GM12878 (cell line): ENCODE measurements around the gene CHRM3. TPM values are rescaled to one million over a fixed set of nuclear protein-coding genes. Genes with fewer than 3 reads are reported as not detected.

ENCODE experiments used
- ATAC-seq: fragments of 200-7000 bp; cut with Tn5 transposase; 3 replicates; pipeline ENCODE4 v1.9.1; 2020; ENCODE audit warnings: mild to moderate bottlenecking, moderate library complexity
- BruUV-seq: library from RNA; stranded (reverse); fragments of 400-500 nt; replicated peaks from 2 replicates; lab custom pipeline; 2021; lab: Mats Ljungman, UMichigan
- CTCF ChIA-PET: fragments of 300-600 bp; sonication (Branson Sonifier 250); formaldehyde crosslinking; extraction: SDS; loops from one replicate; lab custom pipeline; 2021; ENCODE audit warnings: inconsistent platforms; lab: Yijun Ruan, JAX
- POLR2A ChIA-PET: fragments of 350-600 bp; formaldehyde crosslinking; extraction: SDS; loops from one replicate; lab custom pipeline; 2021; ENCODE audit warnings: inconsistent platforms; lab: Charles Lee
- RAD21 ChIA-PET: fragments of 300-600 bp; sonication (Branson Sonifier 250); formaldehyde crosslinking; loops from one replicate; lab custom pipeline; 2023; ENCODE audit warnings: antibody characterized with exemption; ENCODE audit not compliant: unreplicated experiment; lab: Charles Lee
- SMC1A ChIA-PET: fragments of 300-600 bp; sonication (Branson Sonifier 250); formaldehyde crosslinking; loops from one replicate; lab custom pipeline; 2023; ENCODE audit not compliant: unreplicated experiment, uncharacterized antibody; lab: Charles Lee
- DNase-seq: peaks from one replicate; pipeline ENCODE4 v3.0.0-alpha.2; 2011; ENCODE audit warnings: low read depth, low spot score
- FAIRE-seq: peaks from 3 replicates; lab custom pipeline; 2011; peaks lifted over from hg19 to GRCh38; lab: Jason Lieb, UNC
- H2AFZ ChIP-seq: 2 replicates; pipeline ENCODE4 v1.6.0; 2011; ENCODE audit warnings: low read depth, low read length, control low read depth; ENCODE audit not compliant: control insufficient read depth
- H3K27ac ChIP-seq: 2 replicates; pipeline ENCODE4 v1.5.1; 2011; ENCODE audit warnings: control low read depth; ENCODE audit not compliant: control insufficient read depth, insufficient read depth
- H3K27me3 ChIP-seq, 2 experiments: replicated peaks in 1 of 2; 2 replicates each; pipeline versions ENCODE4 v1.6.0 to v1.6.1; 2011; ENCODE audit warnings: low read length in 1 of 2; ENCODE audit not compliant: control insufficient read depth in 2 of 2, insufficient read depth in 2 of 2
- H3K36me3 ChIP-seq, 2 experiments: 2 replicates each; pipeline ENCODE4 v1.5.1; 2011; ENCODE audit warnings: low read length in 1 of 2; ENCODE audit not compliant: control insufficient read depth in 2 of 2, insufficient read depth in 2 of 2
- H3K4me1 ChIP-seq: 2 replicates; pipeline ENCODE4 v1.6.1; 2011; ENCODE audit warnings: mild to moderate bottlenecking, low read length, moderate library complexity, mixed read lengths; ENCODE audit not compliant: control insufficient read depth, insufficient read depth
- H3K4me2 ChIP-seq: 2 replicates; pipeline ENCODE4 v1.6.0; 2011; ENCODE audit warnings: control low read depth; ENCODE audit not compliant: control insufficient read depth, insufficient read depth
- H3K4me3 ChIP-seq: fragments of 200-600 bp; sonication (generic); 2 replicates; pipeline ENCODE4 v1.5.1; 2016
- H3K79me2 ChIP-seq: 2 replicates; pipeline ENCODE4 v1.6.0; 2011; ENCODE audit warnings: low read length; ENCODE audit not compliant: control insufficient read depth, insufficient read depth
- H3K9ac ChIP-seq: 2 replicates; pipeline ENCODE4 v1.8.0; 2011; ENCODE audit warnings: low read length, control low read depth, mixed read lengths; ENCODE audit not compliant: control insufficient read depth, insufficient read depth
- H3K9me3 ChIP-seq: replicated peaks from 3 replicates; pipeline ENCODE4 v1.5.1; 2011; ENCODE audit warnings: mild to moderate bottlenecking, low read length; ENCODE audit not compliant: control insufficient read depth, insufficient read depth
- H4K20me1 ChIP-seq: 2 replicates; pipeline ENCODE4 v1.6.0; 2011; ENCODE audit not compliant: control insufficient read depth, insufficient read depth
- CBX5 ChIP-seq: sonication (generic); IDR thresholded peaks from 2 replicates; pipeline ENCODE4 v1.6.1; 2016; ENCODE audit warnings: low read depth, moderate library complexity, mild to moderate bottlenecking, inconsistent platforms
- CREB1 ChIP-seq: IDR thresholded peaks from 2 replicates; pipeline ENCODE4 v1.6.1; 2012; ENCODE audit warnings: low read depth, mild to moderate bottlenecking, inconsistent platforms
- PRDM15 ChIP-seq: fragments of 450-650 bp; formaldehyde crosslinking; IDR thresholded peaks from 2 replicates; pipeline ENCODE4 v1.4.0; 2020; ENCODE audit warnings: mild to moderate bottlenecking, moderate library complexity
- REST ChIP-seq: IDR thresholded peaks from 2 replicates; pipeline ENCODE4 v1.6.1; 2012; ENCODE audit warnings: mild to moderate bottlenecking, low read depth, low read length
- ZNF217 ChIP-seq: fragments of 450-650 bp; IDR thresholded peaks from 2 replicates; pipeline ENCODE4 v1.6.1; 2017; ENCODE audit warnings: antibody characterized with exemption, mild to moderate bottlenecking
- ZNF24 ChIP-seq: fragments of 450-650 bp; IDR thresholded peaks from 2 replicates; pipeline ENCODE4 v1.6.1; 2017; ENCODE audit warnings: antibody characterized with exemption, mild to moderate bottlenecking
- WGBS: methylation state at CpG from one replicate; pipeline ENCODE4 v1.1.6; 2016; ENCODE audit warnings: low lambda C conversion rate; ENCODE audit not compliant: insufficient replicate concordance, insufficient coverage; ENCODE audit errors: missing lambda C conversion rate; 5-methylcytosine and 5-hydroxymethylcytosine counted together
- in situ Hi-C: fragments of 300-500 bp; cut with MboI; formaldehyde crosslinking; loops from 9 replicates; pipeline ENCODE4 v1.14.3; 2018; ENCODE audit warnings: mixed read lengths
- intact Hi-C: fragments of 100-400 bp; cut with micrococcal nuclease; formaldehyde crosslinking; loops from one replicate; pipeline ENCODE4 v1.14.2; 2022; ENCODE audit not compliant: unreplicated experiment
- polyA plus RNA-seq, 11 experiments: library from polyadenylated mRNA; depleted of rRNA in 4 of 11; unstranded in 6 of 11; stranded (reverse) in 5 of 11; fragments of >200 nt; fragmentation: Nextera tagmentation in 4 of 11; fragmentation: Illumina TruSeq in 1 of 11; extraction: Ambion mirVana in 4 of 11; extraction: Trizol in 1 of 11; gene quantifications; 1 replicate in 1 of 11; 2 replicates in 10 of 11; pipeline versions ENCODE4 v1.2.1 to v1.2.3, GENCODE V29; 2011 to 2016; ENCODE audit warnings: inconsistent platforms in 2 of 11, missing spikeins in 2 of 11, low read depth in 1 of 11
- total RNA-seq, 4 experiments: library from RNA; depleted of rRNA in 3 of 4; stranded (reverse); fragments of >200 nt in 3 of 4; fragmentation: Illumina TruSeq in 1 of 4; extraction: Trizol in 1 of 4; gene quantifications; 2 replicates each; pipeline versions ENCODE4 v1.2.1 to v1.2.3, GENCODE V29; 2013 to 2021

The CHRM3 gene
- total and polyA plus RNA-seq, 10 of the 15 experiments (the other 5 are each of a cell fraction or from before 2014, with no cell fraction given) = 0.06 to 0.12 TPM; not detected in 8

- H3K36me3 ChIP-seq = no peaks in the 10 kb centered on the region
- RAD21 ChIA-PET = no interaction called here
- H2AFZ ChIP-seq = no peak overlapping the region
- ATAC-seq = no peak
- no TSS peak for BruUV-seq
- H3K4me1 ChIP-seq = no peaks in the 10 kb centered on the region
- no peak overlapping the region for H3K9ac ChIP-seq
- DNase-seq = no peak
- TF ChIP-seq REST (no peak), ZNF24 (no peak), PRDM15 (CRISPR knock-in tag) (no peak), CREB1 (no peak), CBX5 (no peak), ZNF217 (no peak)
- TF ChIP-seq, all 136 proteins: peak for 0
- ChIA-PET POLR2A (no interaction called here), SMC1A (no interaction called here), CTCF (interaction anchor here (0.6 kb wide), 1 partner anchor 15 kb away, joined by 3 read pairs; no protein-coding TSS in a partner anchor)
- FAIRE-seq = no peak
- Histone ChIP-seq H3K4me3 (no peak overlapping the region), H3K79me2 (no peaks in the 10 kb centered on the region), H3K27me3 (no peaks in the 10 kb centered on the region), H3K9me3 (no peaks in the 10 kb centered on the region), H3K4me2 (no peak overlapping the region), H3K27ac (no peak overlapping the region), H4K20me1 (no peaks in the 10 kb centered on the region)
- WGBS = 24% methylated on average over 6 of the region's 6 CpGs
- intact Hi-C loops = no loop called here
- in situ Hi-C loops = no loop called here
Observed at GRCh38 chr1:239349699-239350098, 36.7 kb upstream of the CHRM3 start.
